Caki2 (cell line): ENCODE data around the gene SCN5A. TPM values are rescaled to one million over a fixed set of nuclear protein-coding genes. Genes with fewer than 3 reads are reported as not detected.

Experiments
- DNase-seq: peaks from one replicate; pipeline ENCODE4 v3.0.0-alpha.2; 2015; ENCODE audit warnings: low read depth
- in situ Hi-C: cut with HindIII; loops from 2 replicates; pipeline ENCODE4 v1.10.0; 2016; ENCODE audit warnings: low sequenced_read_pairs, low pct_unique_long_range_greater_than_20kb, mixed read lengths
- total RNA-seq: library from RNA; depleted of rRNA; stranded (reverse); fragments of >200 nt; shearing (Covaris generic); gene quantifications from 2 replicates; pipeline ENCODE4 v1.2.3, GENCODE V29; 2014; ENCODE audit warnings: low replicate concordance

The SCN5A gene
- total RNA-seq, 1 experiment from 2014 or later: not detected

DNA sequence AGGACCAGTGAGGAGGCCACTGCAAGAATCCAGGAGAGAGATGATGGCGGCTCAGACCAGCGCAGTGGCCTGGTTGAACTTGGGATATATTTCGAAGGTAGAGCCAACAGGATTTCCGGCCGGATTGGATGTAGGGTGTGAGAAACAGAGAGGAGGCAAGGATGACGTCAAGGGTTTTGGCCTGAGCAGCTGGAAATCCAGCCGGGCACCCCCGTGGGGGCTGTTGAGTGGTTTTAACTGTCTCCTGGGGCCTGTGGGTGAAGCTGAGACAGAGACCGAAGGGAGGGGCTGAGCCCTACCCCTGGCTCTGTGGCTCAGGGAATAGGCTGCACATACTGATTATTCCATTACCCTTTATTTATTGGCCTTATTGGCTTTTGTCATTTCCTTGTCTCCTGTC lies 107.7 kb downstream of the SCN5A start:
- DNase-seq: no peak
- in situ Hi-C loops: no loop called here

DNA sequence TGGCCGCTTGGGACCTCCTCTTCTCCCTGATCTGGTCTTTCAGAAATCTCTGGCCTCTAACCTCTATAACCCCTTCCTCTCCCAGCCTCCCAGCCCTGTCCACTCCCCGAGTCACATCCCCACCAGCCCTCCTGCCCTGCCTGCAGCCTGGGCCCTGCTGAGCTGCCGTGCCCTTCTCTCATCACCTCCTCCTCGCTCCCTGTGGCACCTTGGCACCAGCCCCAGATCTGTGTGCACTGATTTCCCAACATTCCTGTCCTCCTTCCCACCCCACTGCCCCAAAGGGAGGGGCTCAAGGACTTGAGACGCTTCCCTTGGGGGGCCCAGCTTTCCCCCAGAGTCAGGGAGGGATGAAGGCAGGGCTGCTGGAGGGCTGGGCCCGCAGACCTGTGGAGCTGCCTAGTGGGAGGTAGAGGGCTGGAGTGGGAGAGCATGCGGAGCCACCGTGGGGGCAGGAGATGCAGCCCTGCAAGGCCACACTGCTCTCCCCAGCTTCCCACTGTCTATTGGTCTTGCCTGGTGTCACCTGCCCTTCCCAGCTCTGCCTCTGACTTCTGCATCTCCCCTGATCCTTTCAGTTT lies 110.6 kb downstream of the SCN5A start:
- no peak for DNase-seq
- in situ Hi-C loops: no loop called here

DNA sequence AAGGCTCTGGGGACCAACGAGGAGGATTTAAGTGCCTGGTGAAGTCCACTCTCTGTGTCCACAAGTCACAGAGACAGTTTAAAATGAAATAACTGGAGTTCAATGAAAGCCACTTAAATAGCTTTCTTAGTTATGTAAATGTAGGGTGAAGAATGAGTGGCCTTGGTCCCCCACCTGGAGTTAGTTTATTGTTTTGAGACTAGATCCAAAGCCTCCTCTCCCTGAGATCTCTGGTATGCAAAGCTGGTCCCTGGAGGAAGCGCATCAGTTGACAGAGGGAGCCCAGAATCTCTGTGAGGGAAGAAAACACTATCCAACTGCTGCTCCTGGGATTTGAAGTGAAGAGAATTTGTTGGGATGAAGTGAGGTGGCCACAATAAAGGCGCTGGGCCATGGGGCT lies 112.8 kb downstream of the SCN5A start:
- DNase-seq: no peak
- in situ Hi-C loops: no loop called here

DNA sequence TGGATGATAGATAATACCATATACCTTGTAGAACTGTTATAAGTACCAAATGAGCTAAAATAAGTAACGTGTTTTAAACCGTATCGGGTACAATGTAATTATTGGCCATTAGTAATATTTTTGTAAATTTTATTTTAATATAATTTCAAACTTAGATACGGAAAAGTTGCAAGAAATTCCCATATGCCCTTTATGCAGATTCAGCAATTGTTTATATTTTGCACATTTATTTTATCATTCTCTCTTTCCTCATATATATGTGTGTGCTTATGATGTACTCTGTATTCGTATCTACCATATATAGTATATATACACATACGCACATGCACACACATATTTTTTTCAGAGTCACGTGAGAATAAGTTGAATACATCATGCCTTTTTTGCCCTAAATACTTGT lies 114.9 kb downstream of the SCN5A start:
- in situ Hi-C loops: no loop called here
- no peak for DNase-seq

DNA sequence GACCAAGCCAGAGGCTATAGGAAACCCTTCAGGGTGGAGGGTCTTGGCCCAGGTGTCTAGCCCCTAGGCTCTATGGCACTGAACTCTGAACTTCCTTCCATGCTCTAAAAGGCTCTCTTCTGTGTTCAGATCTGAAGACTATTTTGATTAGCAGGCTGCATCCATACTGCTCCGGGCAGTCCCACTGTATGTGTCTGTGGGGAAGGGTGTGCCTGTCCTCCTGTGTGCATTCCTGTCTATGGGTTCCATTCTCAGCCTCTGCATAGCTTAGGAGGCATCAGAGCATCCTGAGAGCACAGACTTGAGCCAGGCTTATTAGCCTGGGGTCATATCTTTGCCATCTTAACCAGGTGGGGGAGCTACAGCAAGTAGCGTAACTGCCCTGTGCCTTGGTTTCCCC lies 115.3 kb downstream of the SCN5A start:
- in situ Hi-C loops: no loop called here
- no peak for DNase-seq

DNA sequence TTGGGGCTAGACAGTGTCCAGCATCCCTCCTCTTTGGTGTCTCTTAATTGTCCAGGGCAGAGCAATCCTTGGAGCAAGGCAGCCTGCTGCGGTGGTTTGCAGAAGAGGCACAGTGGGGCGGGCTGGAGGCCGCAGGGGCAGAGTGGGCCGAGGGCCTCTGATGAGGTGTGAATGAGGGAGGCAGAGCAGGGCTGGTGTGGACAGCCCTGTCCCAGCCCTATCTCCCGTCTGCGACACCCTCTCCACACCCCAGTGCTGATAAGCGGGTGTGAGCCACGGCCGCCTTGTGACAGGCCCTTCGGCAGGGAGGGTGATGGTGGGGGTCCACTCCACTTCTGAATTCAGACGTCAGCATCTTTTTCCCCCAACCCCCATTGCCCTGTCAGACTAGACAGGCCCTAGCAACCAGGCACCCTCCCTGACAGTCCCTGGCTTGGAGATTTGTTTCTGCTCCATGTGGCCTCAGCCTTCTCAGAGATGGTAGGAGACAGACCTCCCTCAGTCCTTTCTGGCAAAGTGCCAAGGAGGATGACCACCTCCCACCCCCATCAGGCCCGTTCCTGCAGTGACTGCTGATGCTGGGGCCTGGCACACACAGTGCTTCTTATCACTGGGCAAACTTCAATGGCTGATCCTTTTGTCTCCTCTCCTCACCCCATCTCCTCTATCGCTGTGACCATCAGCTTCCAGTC lies 116.1 kb downstream of the SCN5A start:
- in situ Hi-C loops: no loop called here
- DNase-seq: no peak

DNA sequence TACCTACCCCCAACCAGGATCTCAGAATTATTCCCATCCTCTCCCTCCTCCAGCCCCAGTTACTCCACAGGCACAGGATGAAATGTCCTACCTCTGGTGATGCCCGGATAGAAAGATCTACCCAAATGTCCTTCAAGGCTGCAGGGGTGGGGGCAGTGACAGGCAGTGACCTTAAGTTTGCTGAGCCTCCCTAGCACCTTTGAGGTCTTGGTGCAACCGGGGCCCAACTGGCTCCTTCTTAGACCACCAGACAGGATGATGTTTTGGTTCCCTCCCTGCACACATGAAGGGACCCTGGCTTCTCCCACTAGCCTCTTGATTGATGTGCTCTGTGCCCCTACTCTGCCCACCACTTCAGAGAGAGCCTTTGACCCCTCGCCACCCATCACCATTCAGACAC lies 117.0 kb downstream of the SCN5A start:
- DNase-seq: no peak
- in situ Hi-C loops: no loop called here

DNA sequence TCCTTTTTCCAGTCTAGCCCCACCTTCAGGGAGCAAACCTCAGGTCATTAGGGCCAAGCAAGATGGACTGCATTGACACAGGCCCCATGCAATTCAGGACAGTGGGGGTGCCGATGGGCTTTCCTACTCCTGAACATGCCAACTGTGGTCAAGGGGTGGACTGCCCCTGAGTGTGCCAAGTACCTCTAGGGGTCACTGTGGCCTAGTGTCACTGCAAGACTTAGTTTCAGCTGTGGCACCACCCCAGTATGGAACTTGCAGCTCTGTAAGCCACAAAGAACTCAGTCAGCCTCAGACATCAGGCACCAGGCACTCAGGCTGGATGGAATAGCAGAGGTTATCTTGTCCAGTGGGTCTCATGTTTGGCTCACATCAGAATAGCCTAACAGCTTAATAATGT lies 121.0 kb downstream of the SCN5A start:
- in situ Hi-C loops: no loop called here

DNA sequence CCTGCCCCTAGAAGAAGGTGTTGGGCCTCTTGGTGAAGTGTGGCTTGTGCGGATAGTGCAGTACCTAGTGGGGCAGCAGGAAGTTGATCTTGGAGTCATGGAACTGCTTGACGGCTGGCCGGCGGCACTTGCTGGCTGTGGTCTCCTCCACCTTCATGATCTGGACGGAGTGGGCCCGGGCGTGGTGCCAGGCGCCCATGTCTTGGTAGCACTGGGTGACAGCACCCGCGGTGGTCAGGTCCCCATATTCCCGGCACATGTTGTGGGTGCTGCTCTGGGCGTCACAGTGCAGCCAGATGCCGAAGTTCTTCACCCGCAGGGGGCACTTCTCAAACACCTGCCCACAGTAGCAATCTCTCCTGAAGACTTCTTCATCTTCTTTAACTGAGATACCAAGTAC lies 122.7 kb downstream of the SCN5A start:
- in situ Hi-C loops: no loop called here
- no peak for DNase-seq

More for the DNA sequence above, 121.0 kb downstream of the SCN5A start:
- DNase-seq: no peak

DNA sequence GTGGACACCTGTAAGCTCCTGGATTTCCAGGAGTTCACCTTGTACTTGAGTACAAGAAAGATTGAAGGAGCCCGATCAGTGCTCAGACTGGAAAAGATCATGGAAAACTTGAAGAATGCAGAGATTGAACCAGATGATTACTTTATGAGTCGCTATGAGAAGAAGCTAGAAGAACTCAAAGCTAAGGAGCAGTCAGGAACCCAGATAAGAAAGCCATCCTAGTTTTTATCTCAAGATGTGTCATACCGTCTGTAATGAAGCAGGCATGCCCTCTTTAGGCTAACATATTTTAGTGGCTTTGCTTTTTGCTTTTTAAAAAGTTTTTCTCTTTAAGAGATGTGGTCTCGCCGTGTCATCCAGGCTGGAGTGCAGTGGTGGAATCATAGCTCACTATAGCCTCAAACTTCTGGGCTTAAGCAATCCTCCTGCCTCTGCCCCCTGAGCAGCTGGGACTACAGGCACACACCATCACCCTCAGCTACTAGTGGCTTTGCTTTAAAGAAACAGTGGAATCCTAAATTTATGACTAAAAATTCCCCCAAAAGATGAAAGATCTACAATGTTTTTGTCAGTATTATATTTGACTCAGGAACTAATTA lies 125.2 kb downstream of the SCN5A start:
- DNase-seq: no peak
- in situ Hi-C loops: no loop called here

DNA sequence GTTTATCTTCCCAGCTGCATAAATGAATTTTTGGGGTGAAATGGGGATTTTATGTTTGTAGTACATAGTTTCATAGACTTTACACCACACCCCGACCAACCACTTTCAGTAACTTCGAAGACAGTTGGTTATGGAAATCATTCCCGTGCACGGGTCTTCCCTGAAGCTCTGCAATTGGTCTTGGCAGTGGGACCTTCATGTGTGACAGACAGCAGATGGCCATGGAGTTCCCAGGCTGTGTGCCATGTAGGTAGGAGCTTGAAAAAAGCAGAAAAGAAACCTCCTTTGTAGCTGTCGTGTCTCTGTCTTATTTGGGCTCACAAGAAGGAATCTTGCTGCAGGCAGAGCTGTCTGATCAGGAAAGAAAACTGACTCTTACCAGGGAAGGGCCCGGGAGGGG lies 127.5 kb downstream of the SCN5A start:
- in situ Hi-C loops: no loop called here
- no peak for DNase-seq

DNA sequence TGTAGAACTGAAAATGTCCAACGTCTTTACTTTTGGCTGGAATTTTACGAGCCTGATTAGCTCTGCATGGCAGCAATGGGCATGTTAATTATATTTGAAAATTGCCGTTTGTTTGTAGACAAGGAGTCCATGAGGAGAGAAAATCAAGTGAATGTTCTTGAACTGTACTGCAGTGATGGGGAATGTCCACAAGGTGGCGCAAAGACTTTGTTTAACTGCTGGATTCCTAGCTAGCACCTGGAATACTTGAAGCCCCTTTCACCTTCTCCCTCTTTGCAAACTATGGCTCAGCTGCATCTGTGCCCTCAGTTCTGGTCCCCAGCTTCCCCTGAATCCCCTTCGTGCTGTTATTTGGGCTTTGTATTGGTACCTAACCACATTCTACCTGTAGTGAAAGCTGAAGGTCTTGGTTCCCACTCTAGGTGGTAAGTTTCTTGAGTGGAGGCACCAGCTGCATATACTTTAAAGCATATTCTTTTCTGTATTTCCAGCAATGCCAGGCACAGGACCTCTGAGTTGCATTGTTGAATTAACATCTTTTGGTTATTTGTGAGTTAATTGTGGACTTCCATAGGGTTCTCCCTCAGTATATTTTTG lies 128.0 kb downstream of the SCN5A start:
- in situ Hi-C loops: no loop called here
- DNase-seq: peak; percentile 32

DNA sequence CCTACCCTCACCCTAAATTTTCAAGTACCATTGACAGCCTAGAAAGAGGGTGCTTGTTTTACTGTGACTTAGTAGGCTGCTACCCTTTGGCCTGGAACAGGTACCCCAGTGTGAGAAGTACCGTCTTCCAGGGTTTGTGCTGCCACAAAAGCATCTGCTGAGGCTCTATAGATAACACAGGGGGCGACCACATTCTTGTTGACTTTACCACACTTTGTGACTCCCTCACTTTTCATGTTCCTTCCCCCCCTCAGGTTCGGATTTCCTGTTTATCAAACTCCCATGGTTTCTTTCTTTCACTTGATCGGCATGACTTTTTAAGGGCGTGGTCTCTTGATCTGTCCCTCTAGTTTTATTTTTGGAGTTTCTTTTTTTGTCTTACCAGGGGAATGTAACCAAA lies 129.8 kb downstream of the SCN5A start:
- DNase-seq: no peak
- in situ Hi-C loops: no loop called here

DNA sequence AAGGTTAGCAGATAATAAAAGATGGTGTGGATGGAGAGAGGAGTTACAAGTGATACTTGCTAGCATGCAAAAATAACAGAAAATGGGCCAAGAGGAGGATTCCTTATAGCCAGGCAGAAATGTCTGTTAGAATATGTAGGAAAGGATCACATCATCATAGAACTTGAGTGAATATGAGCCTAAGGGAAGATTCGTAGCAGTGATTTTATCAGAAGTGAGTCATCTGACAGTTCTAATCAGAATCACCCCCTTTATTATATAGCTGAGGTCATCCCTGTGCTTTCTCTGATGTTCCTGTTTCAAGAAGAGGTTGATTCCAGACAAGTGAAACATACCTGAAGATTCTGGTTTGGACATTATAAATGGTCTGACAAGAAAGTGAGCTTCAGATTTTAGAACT lies 130.5 kb downstream of the SCN5A start:
- no peak for DNase-seq
- in situ Hi-C loops: no loop called here

DNA sequence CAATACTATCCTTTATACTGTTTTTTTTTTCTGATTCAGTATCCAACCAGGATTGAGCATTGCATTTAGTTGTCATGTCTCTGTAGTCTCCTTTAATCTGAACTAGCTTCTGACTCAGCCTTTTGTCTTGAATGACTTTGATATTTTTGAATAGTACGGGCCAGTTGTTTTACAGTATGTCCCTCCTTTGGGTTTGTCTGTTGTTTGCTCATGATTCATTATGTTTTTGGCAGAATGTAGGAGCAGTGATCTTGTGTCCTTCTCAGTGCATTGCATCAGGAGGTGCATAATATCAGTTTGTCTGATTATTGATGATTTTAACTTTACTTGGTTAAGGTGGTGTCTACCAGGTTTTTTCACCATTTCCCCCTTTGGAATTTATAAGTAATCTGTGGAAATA lies 132.8 kb downstream of the SCN5A start:
- in situ Hi-C loops: no loop called here
- DNase-seq: no peak

DNA sequence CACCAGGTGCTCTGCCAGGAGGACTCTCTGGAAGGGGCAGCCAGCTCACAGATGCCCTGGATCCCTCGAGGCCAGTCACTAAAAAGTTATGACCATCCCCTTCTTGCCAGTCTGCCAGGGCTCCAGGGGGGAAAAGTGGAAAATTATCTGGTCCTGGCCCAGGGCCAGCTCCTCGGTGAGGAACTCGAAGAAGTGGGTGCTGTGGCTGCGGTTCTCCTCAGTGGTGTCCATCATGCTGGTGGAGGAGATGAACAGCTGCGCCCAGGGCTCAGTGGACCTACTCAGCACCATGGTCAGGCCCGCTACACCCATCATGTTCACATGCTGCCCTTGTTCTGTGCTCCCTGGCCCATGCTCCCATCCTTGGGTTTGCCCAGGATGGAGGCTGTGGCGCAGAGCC lies 134.1 kb downstream of the SCN5A start:
- no peak for DNase-seq
- in situ Hi-C loops: no loop called here

DNA sequence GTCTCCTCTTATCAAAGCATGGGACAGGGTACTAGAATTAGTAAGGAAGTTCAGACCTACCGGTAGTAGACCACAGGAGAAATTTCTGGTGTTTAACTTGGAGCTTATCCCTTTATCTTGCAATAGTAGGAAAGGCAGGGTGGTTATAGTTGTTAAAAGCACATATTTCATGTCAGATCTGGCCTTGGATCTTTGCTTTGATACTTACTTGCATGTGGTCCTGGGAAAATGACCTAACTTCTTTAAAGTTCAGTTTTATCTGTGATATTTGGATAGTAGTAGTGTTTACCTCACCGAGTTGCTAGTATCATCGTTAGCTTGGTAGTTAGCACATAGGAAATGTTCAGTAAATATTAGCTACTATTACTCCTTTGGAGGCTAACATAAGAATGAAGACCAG lies 137.9 kb downstream of the SCN5A start:
- no peak for DNase-seq
- in situ Hi-C loops: no loop called here

DNA sequence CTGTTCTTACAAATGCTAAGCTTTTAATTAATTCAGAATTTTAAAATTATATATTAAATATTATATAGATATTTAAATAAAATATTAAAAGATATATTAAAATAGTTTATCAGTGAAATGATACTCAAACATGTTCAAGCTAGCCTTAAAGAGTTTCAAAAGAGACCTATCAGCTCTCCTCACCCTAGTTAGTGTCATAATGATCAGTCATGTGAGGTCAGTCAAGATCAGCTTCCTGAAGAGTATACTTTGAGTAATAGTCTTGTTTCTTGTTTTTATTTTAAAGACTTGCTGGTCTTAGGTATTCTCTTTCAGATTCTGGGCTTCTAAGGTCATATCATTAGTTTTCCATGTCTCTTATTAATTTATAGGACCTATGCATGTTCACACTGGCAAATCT lies 138.9 kb downstream of the SCN5A start:
- in situ Hi-C loops: no loop called here
- no peak for DNase-seq

DNA sequence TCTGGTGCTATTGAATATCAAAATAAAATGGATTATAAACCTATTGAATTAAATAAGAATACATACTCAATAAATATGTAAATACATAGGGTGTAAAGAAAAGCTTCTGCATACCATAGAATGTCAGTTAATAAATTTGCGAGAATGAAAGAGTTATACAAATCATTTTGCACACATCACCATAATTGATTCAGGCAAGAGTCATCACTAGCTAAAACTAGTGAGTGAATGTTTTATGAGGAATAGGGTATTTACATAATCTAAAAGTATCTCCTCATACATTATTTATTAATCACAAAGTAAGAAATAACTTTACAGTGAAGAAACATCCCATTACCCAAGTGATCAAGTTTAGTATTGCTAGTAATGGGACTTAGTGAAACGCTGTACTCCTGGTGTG lies 139.8 kb downstream of the SCN5A start:
- DNase-seq: no peak
- in situ Hi-C loops: no loop called here

DNA sequence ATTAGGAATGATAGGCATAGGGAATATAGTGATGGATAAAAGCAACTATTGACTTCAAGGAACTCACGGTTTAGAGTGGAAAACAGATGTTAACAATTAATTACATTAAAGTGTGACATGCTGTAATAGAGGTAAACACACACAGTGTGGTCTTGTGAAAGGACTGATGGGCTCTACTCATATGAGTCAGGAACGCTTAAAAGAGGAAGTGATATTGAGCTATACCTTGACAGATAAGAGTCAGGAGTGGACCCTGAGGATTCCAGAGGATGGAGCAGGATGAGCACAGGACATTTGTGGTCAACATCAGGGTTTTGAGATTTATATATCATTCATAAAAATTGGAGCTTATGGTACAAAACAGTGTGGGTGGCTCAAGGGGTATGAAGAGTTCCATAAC lies 142.4 kb downstream of the SCN5A start:
- in situ Hi-C loops: no loop called here

More for the DNA sequence above, 142.4 kb downstream of the SCN5A start:
- DNase-seq: no peak
